ENCODE data around the gene LRMDA. TPM values are rescaled to one million over a fixed set of nuclear protein-coding genes. Genes with fewer than 3 reads are reported as not detected.

Gene LRMDA
- total and polyA plus RNA-seq, 12 donors = 30.7 to 132 (median 78.1) TPM

GRCh38 chr10:76466836-76467503 lies 1035.5 kb downstream of the LRMDA start:
- Histone ChIP-seq H3K27ac (no peak overlapping the region), H3K36me3 (replicated peaks in 1 of 2) (no peaks in the 10 kb centered on the region), H3K27me3 (no peaks in the 10 kb centered on the region), H3K4me1 (replicated peaks in 1 of 2) (no peaks in the 10 kb centered on the region), H3K4me3 (no peak overlapping the region), H3K9me3 (replicated peaks in 1 of 3) (no peaks in the 10 kb centered on the region)
- TF ChIP-seq CTCF (IDR thresholded peaks at IDR 0.05) = no peak
- TF ChIP-seq POLR2A (IDR thresholded peaks at IDR 0.05) = no peak
- intact Hi-C loops (cut with DNase I) = no loop called here
- no peak for DNase-seq
- WGBS, 4 donors = 88 to 91% (median 89%) methylated on average over 6 of the region's 6 CpGs

- H3K4me3 ChIP-seq = no peak overlapping the region
- no peaks in the 10 kb centered on the region for H3K4me1 ChIP-seq (replicated peaks in 1 of 2)
- intact Hi-C loops (cut with DNase I) = no loop called here
- H3K27me3 ChIP-seq = no peaks in the 10 kb centered on the region
- no peak for DNase-seq
- H3K9me3 ChIP-seq (replicated peaks in 1 of 3) = no peaks in the 10 kb centered on the region
- H3K27ac ChIP-seq = no peak overlapping the region
- no peaks in the 10 kb centered on the region for H3K36me3 ChIP-seq (replicated peaks in 1 of 2)
- TF ChIP-seq POLR2A (IDR thresholded peaks at IDR 0.05) (no peak), CTCF (IDR thresholded peaks at IDR 0.05) (no peak)
These were observed 1038.3 kb downstream of the LRMDA start for GRCh38 chr10:76469675-76470074.

GRCh38 chr10:76479103-76479790 lies 1047.8 kb downstream of the LRMDA start:
- H3K27ac ChIP-seq = no peak overlapping the region
- H3K27me3 ChIP-seq = no peaks in the 10 kb centered on the region

GRCh38 chr10:76481178-76481577 lies 1049.8 kb downstream of the LRMDA start:
- Histone ChIP-seq H3K9me3 (replicated peaks in 1 of 3) (peaks cover 0 to 4% (median 0%) of the 10 kb centered on the region in 3 donors), H3K27me3 (no peaks in the 10 kb centered on the region), H3K36me3 (replicated peaks in 1 of 2) (no peaks in the 10 kb centered on the region), H3K27ac (no peak overlapping the region), H3K4me3 (no peak overlapping the region), H3K4me1 (replicated peaks in 1 of 2) (peaks cover 0 to 4% of the 10 kb centered on the region in 2 donors)
- DNase-seq = no peak
- intact Hi-C loops (cut with DNase I) = no loop called here
- TF ChIP-seq POLR2A (IDR thresholded peaks at IDR 0.05) (no peak), CTCF (IDR thresholded peaks at IDR 0.05) (no peak)
- 85 to 89% (median 89%) methylated on average over 2 of the region's 2 CpGs for WGBS, 4 donors

More at GRCh38 chr10:76479103-76479790, 1047.8 kb downstream of the LRMDA start:
- intact Hi-C loops (cut with DNase I) = no loop called here
- no peak overlapping the region for H3K4me3 ChIP-seq
- no peak for DNase-seq
- H3K36me3 ChIP-seq (replicated peaks in 1 of 2) = no peaks in the 10 kb centered on the region
- H3K9me3 ChIP-seq (replicated peaks in 1 of 3) = peaks cover 0 to 4% (median 0%) of the 10 kb centered on the region in 3 donors
- H3K4me1 ChIP-seq (replicated peaks in 1 of 2) = peaks cover 0 to 4% of the 10 kb centered on the region in 2 donors
- WGBS, 4 donors = 85 to 89% (median 88%) methylated on average over 4 to 5 of the region's 5 CpGs
- TF ChIP-seq POLR2A (IDR thresholded peaks at IDR 0.05) (no peak), CTCF (IDR thresholded peaks at IDR 0.05) (no peak)

Data from adrenal gland (tissue), 12 donors.